GM21825 (cell line): ENCODE results near the gene NAP1L1.
A peak's percentile ranks its signal among the peaks of the same experiment; 100 is the strongest.

Experiments used
- ATAC-seq: cut with Tn5 transposase; IDR thresholded peaks from one replicate; pipeline ENCODE4 v1.9.1; 2021; ENCODE audit warnings: mild to moderate bottlenecking, moderate library complexity; ENCODE audit not compliant: unreplicated experiment

Gene NAP1L1

GRCh38 chr12:76042147-76042546 lies 42.3 kb downstream of the NAP1L1 start:
- ATAC-seq = no peak

- ATAC-seq = no peak
These were observed 43.1 kb downstream of the NAP1L1 start for GRCh38 chr12:76041406-76041805.

- no peak for ATAC-seq
These were observed 44.0 kb downstream of the NAP1L1 start for GRCh38 chr12:76040461-76040860.

DNA sequence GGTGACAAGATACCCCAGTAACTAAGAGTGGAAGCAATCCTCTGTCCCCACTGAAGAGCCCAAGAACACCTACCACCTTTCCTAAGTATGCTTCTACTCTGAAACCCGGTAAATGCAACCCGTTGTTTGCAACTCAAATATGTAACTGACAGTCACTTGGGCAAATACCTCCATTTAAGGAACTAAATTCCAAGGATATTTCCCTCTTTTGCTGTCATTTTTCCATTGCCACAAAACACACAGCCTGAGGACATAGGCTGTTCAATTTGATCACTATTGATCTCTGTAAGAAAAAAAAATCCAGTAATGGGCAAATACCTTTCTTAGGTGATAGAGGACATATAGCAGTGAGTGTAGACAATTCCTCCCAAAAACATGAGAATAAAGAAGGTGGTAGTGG lies 46.3 kb downstream of the NAP1L1 start:
- no peak for ATAC-seq

GRCh38 chr12:76037130-76038103 lies 47.1 kb downstream of the NAP1L1 start:
- peak; percentile 56 for ATAC-seq

- ATAC-seq = no peak
These were observed 49.4 kb downstream of the NAP1L1 start for GRCh38 chr12:76035045-76035444.

GRCh38 chr12:76033081-76034011 lies 51.1 kb downstream of the NAP1L1 start:
- ATAC-seq = no peak

DNA sequence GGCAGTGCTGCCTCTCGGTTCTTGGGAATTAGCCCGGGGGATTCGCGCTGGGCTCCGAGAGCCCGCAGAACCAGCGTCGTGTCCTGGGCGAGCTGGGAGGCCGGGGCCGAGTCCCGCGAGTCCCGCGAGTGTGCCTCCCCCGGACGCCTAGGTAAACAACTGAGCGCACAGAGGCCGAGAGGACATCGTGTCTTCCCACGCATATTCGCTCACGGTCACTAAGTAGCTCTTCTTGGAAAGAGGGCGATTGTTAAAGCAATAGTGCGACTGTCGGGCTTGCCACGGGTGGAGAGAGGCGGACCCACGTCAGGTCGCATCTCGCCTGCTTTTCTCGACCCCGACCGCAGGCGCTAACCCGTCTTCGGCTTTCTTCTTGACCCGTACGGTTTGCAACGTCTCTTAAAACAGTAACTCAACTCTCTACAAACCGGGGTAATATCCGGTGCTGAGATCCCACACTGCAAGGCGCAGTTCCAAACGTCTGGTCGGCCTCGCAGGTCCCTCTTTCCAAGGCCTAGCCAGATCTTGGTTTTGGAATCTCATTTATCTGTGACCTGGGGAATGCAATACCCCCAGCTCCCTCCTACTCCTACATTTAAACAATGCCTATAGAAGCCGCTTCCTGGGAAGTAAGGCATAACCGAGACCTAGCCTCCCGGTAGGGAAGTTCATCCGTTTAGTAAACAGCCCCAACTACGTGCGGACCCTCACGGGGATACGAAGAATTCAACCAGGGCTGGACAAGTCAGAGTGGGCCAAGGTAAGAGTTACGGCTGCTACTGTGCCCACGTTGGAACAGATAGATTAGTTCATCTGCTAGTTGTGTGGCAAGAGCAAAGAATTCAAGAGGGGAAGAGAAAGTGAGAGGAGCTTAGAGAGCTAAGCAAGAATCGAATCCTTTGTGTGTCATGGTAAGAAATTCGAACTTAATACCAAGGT lies 52.2 kb downstream of the NAP1L1 start:
- peak; percentile 17 for ATAC-seq

DNA sequence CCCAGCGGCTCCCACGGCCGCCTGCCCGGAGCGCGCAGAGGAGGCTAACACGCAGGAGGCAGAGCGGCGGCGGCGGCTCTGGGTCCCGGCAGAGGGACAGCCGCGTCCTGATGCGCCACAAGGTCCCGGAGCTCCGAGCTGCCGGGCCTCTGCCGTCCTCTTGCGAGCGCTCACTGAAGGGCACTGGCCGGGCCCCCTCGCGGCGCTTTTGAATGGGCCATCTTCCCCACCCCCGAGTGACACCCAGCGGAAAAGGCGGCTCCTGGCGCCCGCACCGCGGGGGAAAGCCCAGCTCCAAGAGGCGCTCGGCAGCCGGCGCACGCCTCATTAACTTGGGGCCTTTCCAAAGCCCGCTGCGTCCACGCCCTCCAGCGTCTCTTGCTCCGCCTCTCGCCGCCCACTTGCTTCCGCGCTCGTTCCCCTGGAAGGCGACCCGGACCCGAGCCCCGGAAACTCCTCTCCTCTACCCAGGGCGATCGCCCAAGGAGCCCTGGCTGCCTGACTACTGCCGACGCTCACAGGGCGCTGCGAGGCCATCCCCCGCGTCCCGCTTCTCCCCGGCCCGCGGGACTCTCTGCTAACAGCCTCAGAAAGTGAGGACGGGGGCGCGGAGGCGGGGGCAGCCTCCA lies 53.0 kb downstream of the NAP1L1 start, which contains the start of gene PHLDA1:
TSS of gene PHLDA1 (minus strand) at position 363 of the 629 bp plus-strand sequence.
- ATAC-seq = peak; percentile 89

DNA sequence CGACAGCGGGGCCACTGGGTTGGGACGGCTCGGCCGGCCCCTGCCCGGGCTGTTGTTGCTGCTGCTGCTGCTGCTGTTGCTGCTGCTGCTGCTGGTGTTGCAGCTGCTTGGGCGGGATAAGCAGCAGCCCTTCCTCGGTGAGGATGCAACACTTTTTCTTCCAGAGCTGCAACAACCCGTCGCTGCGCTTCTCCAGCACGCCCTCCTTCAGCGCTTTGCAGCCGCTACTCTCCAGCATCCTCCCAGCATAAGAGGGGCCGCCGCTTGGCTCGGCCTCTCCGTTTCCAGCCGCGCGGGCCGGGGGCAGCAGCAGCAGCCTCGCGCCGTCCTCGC lies 53.4 kb downstream of the NAP1L1 start:
- peak; percentile 1 for ATAC-seq

- ATAC-seq = no peak
These were observed 54.0 kb downstream of the NAP1L1 start for GRCh38 chr12:76030341-76031080.

DNA sequence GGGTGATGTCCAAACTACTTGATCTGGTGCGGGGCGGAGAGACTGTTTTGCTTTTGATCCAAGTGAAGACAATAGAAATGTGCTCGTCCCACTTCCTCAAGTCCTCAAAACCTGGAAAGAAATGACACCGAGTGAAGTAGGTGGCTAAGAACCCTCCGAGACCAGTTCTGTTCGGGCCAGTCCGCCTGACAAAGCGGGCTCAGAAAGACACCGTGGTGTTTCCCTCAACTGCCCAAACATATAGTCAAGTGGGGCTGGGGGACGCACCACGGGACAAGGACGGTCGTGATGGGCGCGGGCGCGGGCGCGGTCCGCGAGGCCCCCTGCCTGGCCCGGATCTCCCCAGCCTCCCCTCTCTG lies 54.5 kb downstream of the NAP1L1 start:
- ATAC-seq = no peak

- ATAC-seq = no peak
These were observed 55.8 kb downstream of the NAP1L1 start for GRCh38 chr12:76028571-76029277.

GRCh38 chr12:76026643-76027063 lies 57.8 kb downstream of the NAP1L1 start:
- no peak for ATAC-seq

GRCh38 chr12:76025601-76026575 lies 58.6 kb downstream of the NAP1L1 start:
- ATAC-seq = no peak

DNA sequence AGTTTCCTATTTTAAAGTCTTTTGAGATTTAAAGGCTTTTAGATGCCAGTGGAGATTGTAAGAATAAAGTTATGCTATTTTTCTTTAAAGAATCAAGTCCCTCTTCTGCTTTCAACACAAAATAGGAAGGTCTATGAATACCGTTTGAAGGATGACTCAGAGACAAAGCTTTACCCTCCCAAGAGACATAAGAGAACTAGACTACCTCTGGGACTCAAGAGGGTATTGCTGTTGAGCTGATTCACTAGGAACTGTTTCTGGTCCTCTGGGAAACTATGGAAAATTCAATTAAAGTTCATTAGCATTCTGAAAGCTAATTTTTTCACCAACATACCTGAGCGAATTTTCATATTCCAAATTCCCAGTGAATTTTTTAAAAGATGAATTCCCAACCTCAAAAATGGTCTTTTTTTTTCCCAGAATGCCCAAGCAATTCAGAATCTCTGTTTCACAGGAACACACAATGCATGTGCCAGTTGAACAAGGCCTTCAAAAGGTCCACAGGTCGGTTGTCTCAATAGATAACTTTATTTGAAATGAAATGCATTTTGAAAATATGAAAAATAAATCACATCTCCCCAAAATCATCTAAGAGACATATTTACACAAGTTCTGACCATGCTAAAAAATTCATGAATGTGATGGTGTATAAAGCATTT lies 59.4 kb downstream of the NAP1L1 start:
- ATAC-seq = no peak
